KMS-11 (cell line): ENCODE data around the gene TNFRSF17.

ENCODE experiments used
- H2AFZ ChIP-seq: fragments of 200-600 bp; sonication (generic); 2 replicates; pipeline ENCODE4 v1.6.1; 2016; ENCODE audit warnings: antibody characterized with exemption, mixed run types, low read depth
- H3K27ac ChIP-seq: fragments of 200-600 bp; sonication (generic); 2 replicates; pipeline ENCODE4 v1.6.1; 2016; ENCODE audit warnings: mild to moderate bottlenecking, mixed run types
- H3K27me3 ChIP-seq: fragments of 200-600 bp; sonication (generic); 2 replicates; pipeline ENCODE4 v1.6.1; 2017; ENCODE audit warnings: mild to moderate bottlenecking, low read depth, mixed run types, moderate library complexity; ENCODE audit not compliant: insufficient read depth
- H3K36me3 ChIP-seq: fragments of 200-600 bp; sonication (generic); 2 replicates; pipeline ENCODE4 v1.6.1; 2017; ENCODE audit warnings: mild to moderate bottlenecking, mixed run types; ENCODE audit not compliant: insufficient read depth
- H3K4me1 ChIP-seq: fragments of 200-600 bp; sonication (generic); 2 replicates; pipeline ENCODE4 v1.6.1; 2016; ENCODE audit warnings: mild to moderate bottlenecking, low read depth, mixed run types; ENCODE audit not compliant: poor library complexity, severe bottlenecking
- H3K4me2 ChIP-seq: fragments of 200-600 bp; sonication (generic); 2 replicates; pipeline ENCODE4 v1.7.0; 2016; ENCODE audit warnings: mild to moderate bottlenecking, mixed run types
- H3K4me3 ChIP-seq: fragments of 200-600 bp; sonication (generic); IDR thresholded peaks from 2 replicates; pipeline ENCODE4 v1.6.1; 2017; ENCODE audit warnings: low read depth, low read length, mixed read lengths; ENCODE audit not compliant: insufficient read depth
- H3K79me2 ChIP-seq: fragments of 200-600 bp; sonication (generic); 2 replicates; pipeline ENCODE4 v1.6.1; 2016; ENCODE audit warnings: low read depth, mixed run types; ENCODE audit not compliant: insufficient read depth
- H3K9ac ChIP-seq: fragments of 200-600 bp; sonication (generic); 2 replicates; pipeline ENCODE4 v1.6.1; 2016; ENCODE audit warnings: mild to moderate bottlenecking, mixed run types
- H4K20me1 ChIP-seq: fragments of 200-600 bp; sonication (generic); 2 replicates; pipeline ENCODE4 v1.6.1; 2016; ENCODE audit warnings: mild to moderate bottlenecking, mixed run types; ENCODE audit not compliant: insufficient read depth
- TF ChIP-seq, protein P1 (sequence below): fragments of 200-600 bp; sonication (generic); conservative IDR thresholded peaks from 2 replicates; pipeline ENCODE4 v1.6.1; 2017; ENCODE audit warnings: low read depth, mild to moderate bottlenecking, antibody characterized with exemption, low read length, moderate library complexity, mixed read lengths

TNFRSF17 gene

DNA sequence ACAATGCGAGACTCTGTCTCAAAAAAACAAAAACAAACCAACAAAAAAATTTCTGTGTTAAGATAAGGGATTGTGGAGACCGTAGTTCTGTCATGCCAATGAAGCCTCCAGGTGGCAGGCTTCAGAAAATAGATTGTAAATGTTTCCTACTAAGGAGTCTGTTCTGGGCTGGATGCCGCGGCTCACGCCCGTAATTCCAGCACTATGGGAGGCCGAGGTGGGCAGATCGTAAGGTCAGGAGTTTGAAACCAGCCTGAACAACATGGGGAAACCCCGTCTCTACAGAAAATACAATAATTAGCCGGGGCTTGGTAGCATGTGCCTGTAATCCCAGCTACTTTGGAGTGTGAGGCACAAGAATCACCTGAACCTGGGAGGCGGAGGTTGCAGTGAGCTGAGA, 7.1 kb downstream of the TNFRSF17 start:
- Histone ChIP-seq H4K20me1 (no peaks in the 10 kb centered on the region), H2AFZ (no peak overlapping the region), H3K27ac (peak overlapping the region; percentile 11; the same call in 1 of the 2 replicates), H3K36me3 (peaks cover 27% of the 10 kb centered on the region; the same call in 1 of the 2 replicates), H3K9ac (no peak overlapping the region), H3K27me3 (no peaks in the 10 kb centered on the region), H3K4me2 (no peak overlapping the region), H3K4me1 (peaks cover 57% of the 10 kb centered on the region), H3K79me2 (peaks cover 81% of the 10 kb centered on the region), H3K4me3 (no peak overlapping the region)
- TF ChIP-seq, protein P1, sequence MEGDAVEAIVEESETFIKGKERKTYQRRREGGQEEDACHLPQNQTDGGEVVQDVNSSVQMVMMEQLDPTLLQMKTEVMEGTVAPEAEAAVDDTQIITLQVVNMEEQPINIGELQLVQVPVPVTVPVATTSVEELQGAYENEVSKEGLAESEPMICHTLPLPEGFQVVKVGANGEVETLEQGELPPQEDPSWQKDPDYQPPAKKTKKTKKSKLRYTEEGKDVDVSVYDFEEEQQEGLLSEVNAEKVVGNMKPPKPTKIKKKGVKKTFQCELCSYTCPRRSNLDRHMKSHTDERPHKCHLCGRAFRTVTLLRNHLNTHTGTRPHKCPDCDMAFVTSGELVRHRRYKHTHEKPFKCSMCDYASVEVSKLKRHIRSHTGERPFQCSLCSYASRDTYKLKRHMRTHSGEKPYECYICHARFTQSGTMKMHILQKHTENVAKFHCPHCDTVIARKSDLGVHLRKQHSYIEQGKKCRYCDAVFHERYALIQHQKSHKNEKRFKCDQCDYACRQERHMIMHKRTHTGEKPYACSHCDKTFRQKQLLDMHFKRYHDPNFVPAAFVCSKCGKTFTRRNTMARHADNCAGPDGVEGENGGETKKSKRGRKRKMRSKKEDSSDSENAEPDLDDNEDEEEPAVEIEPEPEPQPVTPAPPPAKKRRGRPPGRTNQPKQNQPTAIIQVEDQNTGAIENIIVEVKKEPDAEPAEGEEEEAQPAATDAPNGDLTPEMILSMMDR = no peak

DNA sequence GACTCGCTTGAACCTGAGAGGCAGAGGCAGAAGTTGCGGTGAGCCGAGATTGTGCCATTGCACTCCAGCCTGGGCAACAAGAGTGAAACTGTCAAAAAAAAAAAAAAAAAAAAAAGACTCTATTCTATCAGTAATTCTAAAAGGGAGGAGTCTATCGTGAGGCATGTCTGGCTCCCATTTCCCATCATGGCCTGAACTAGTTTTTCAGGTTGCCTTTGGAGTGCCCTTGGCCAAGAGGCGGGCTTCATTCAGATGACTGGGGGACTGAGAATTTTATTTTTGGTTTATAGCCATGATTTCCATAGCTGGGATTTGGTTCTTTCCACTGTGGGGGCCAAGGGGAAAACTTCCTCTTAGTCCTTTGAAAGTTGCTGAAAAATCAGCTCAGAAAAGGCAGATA, 8.1 kb downstream of the TNFRSF17 start:
- Histone ChIP-seq H3K79me2 (peaks cover 81% of the 10 kb centered on the region), H3K36me3 (peaks cover 22% of the 10 kb centered on the region; the same call in 1 of the 2 replicates)

GRCh38 chr16:11976850-11977375, 11.9 kb downstream of the TNFRSF17 start:
- H3K27me3 ChIP-seq = no peaks in the 10 kb centered on the region
- peak overlapping the region; percentile 76 for H3K4me2 ChIP-seq
- no peak overlapping the region for H3K27ac ChIP-seq
- no peaks in the 10 kb centered on the region for H4K20me1 ChIP-seq
- peak overlapping the region; percentile 71; the same call in 1 of the 2 replicates for H3K9ac ChIP-seq
- peaks cover 62% of the 10 kb centered on the region for H3K4me1 ChIP-seq
- peaks cover 81% of the 10 kb centered on the region; the same call in 1 of the 2 replicates for H3K79me2 ChIP-seq
- no peak overlapping the region for H3K4me3 ChIP-seq
- TF ChIP-seq, protein P1 = no peak
- H2AFZ ChIP-seq = peak overlapping the region; percentile 35; the same call in 1 of the 2 replicates
- peaks cover 9% of the 10 kb centered on the region; the same call in 1 of the 2 replicates for H3K36me3 ChIP-seq

More for the DNA sequence above, 8.1 kb downstream of the TNFRSF17 start:
- Histone ChIP-seq H3K9ac (no peak overlapping the region), H3K4me3 (no peak overlapping the region), H3K4me1 (peaks cover 67% of the 10 kb centered on the region), H3K27me3 (no peaks in the 10 kb centered on the region), H4K20me1 (no peaks in the 10 kb centered on the region), H3K27ac (peak overlapping the region; percentile 28; the same call in 1 of the 2 replicates), H2AFZ (no peak overlapping the region), H3K4me2 (no peak overlapping the region; the same call in 1 of the 2 replicates)
- TF ChIP-seq, protein P1 = no peak

DNA sequence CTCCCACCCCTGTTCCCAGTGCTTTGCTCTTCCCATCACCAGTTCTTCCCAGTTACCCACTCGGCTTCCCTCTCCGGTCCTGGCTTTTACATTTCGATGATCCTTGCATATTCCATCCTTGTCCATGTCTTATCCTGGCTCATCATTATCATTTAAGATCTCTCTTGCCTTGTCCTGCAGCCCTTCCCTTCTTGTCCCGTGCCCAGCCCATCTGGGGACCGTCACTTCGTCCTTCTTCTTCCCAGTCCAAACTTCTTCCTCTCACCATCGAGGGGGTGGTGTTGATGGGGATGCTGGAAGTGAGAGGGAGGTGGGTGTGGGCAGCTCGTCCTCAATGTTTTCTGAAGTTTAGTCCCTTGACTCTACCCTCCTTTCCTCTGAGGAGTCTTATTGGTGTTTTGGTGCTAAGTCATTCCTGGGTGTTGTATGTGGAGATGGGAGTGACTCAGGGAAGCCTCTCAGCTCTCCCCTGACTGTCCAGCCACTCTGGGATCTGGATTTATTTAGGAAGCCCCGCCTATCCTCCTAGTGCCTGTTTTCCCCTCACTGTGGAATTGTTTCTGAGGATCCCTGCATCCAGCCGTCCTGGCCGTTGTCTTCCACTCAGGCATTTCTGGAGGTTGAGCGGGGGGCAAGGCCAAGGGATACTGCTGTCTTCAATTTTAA, 12.5 kb downstream of the TNFRSF17 start:
- H3K27ac ChIP-seq = no peak overlapping the region

More for the DNA sequence above, 12.5 kb downstream of the TNFRSF17 start:
- H3K79me2 ChIP-seq = peaks cover 81% of the 10 kb centered on the region; the same call in 1 of the 2 replicates
- no peak overlapping the region for H2AFZ ChIP-seq
- no peak overlapping the region for H3K4me3 ChIP-seq
- H3K4me2 ChIP-seq = peak overlapping the region; percentile 76
- peaks cover 56% of the 10 kb centered on the region for H3K4me1 ChIP-seq
- H3K9ac ChIP-seq = peak overlapping the region; percentile 71; the same call in 1 of the 2 replicates
- H3K27me3 ChIP-seq = no peaks in the 10 kb centered on the region
- peaks cover 6% of the 10 kb centered on the region; the same call in 1 of the 2 replicates for H3K36me3 ChIP-seq
- no peaks in the 10 kb centered on the region for H4K20me1 ChIP-seq
- TF ChIP-seq, protein P1 = no peak
